HS-5 (cell line): ENCODE data around the gene STKLD1.

ENCODE experiments used
- DNase-seq: peaks from one replicate; pipeline ENCODE4 v3.0.0-alpha.2; 2012; ENCODE audit warnings: low read depth

The STKLD1 gene

GRCh38 chr9:133417541-133418461 is 41.6 kb downstream of the STKLD1 start, which contains the start of gene REXO4:
REXO4 (minus strand) TSS chr9:133418010; CDS start chr9:133417844, 166 bp downstream.
- peak; percentile 68 for DNase-seq

GRCh38 chr9:133419005-133419404 is 42.8 kb downstream of the STKLD1 start:
- DNase-seq: no peak

GRCh38 chr9:133420392-133420827 is 44.2 kb downstream of the STKLD1 start:
- no peak for DNase-seq

GRCh38 chr9:133421615-133422542 is 45.7 kb downstream of the STKLD1 start, which contains the start of gene ADAMTS13:
ADAMTS13 (plus strand) TSS chr9:133422367; CDS start chr9:133422444, 77 bp downstream.
- DNase-seq: no peak

- no peak for DNase-seq
Observed at GRCh38 chr9:133423216-133423615, 47.0 kb downstream of the STKLD1 start.

GRCh38 chr9:133424187-133424586 is 48.0 kb downstream of the STKLD1 start:
- DNase-seq: no peak

- no peak for DNase-seq
Observed at GRCh38 chr9:133425049-133425632, 49.0 kb downstream of the STKLD1 start.

GRCh38 chr9:133426011-133426410 is 49.8 kb downstream of the STKLD1 start:
- DNase-seq: no peak

- no peak for DNase-seq
Observed at GRCh38 chr9:133427658-133428348, 51.6 kb downstream of the STKLD1 start.

- no peak for DNase-seq
Observed at GRCh38 chr9:133428617-133429101, 52.5 kb downstream of the STKLD1 start.

- no peak for DNase-seq
Observed at GRCh38 chr9:133429214-133429613, 53.0 kb downstream of the STKLD1 start.

- no peak for DNase-seq
Observed at GRCh38 chr9:133429641-133430161, 53.5 kb downstream of the STKLD1 start.

GRCh38 chr9:133430244-133430643 is 54.1 kb downstream of the STKLD1 start:
- DNase-seq: no peak

- no peak for DNase-seq
Observed at GRCh38 chr9:133433351-133433843, 57.2 kb downstream of the STKLD1 start.

- no peak for DNase-seq
Observed at GRCh38 chr9:133436681-133437080, 60.5 kb downstream of the STKLD1 start.

- DNase-seq: no peak
Observed at GRCh38 chr9:133437753-133438531, 61.8 kb downstream of the STKLD1 start.

GRCh38 chr9:133439337-133439736 is 63.2 kb downstream of the STKLD1 start:
- DNase-seq: no peak

GRCh38 chr9:133440874-133441273 is 64.7 kb downstream of the STKLD1 start:
- DNase-seq: no peak

- no peak for DNase-seq
Observed at GRCh38 chr9:133441571-133441970, 65.4 kb downstream of the STKLD1 start.

- DNase-seq: no peak
Observed at GRCh38 chr9:133443248-133443647, 67.1 kb downstream of the STKLD1 start.
